ENCODE results near the gene CCDC30. TPM values are rescaled to one million over a fixed set of nuclear protein-coding genes. Genes with fewer than 3 reads are reported as not detected.

The CCDC30 gene
- total RNA-seq, 1 donor from 2014 or later: 4.1 TPM

DNA sequence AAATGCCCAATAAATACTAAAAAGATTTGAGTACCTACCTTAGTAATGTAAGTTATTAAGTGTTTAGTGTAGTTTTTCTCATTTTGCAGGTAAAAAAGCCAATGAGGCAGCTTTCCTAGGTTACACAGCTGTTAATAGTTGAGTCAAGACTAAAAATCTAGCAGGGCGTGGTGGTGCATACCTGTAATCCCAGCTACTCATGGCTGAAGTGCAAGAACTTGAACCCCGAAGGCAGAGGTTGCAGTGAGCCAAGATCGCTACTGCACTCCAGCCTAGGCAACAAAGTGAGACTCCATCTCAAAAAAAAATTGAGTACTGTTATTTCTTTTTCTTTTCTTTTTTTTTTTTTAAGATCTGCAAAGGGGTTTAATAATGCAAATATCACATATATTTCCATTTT lies 226.8 kb downstream of the CCDC30 start:
- Mint-ChIP-seq H3K27me3 (ENCODE audit: unreplicated experiment) (no peaks in the 10 kb centered on the region), H3K36me3 (ENCODE audit: unreplicated experiment) (peaks cover 31% of the 10 kb centered on the region), H3K9me3 (ENCODE audit: unreplicated experiment) (no peaks in the 10 kb centered on the region), H3K4me3 (ENCODE audit: unreplicated experiment) (no peak overlapping the region), H3K4me1 (ENCODE audit: unreplicated experiment) (peaks cover 63% of the 10 kb centered on the region), H3K27ac (ENCODE audit: unreplicated experiment) (no peak overlapping the region)
- TF ChIP-seq, protein P1, sequence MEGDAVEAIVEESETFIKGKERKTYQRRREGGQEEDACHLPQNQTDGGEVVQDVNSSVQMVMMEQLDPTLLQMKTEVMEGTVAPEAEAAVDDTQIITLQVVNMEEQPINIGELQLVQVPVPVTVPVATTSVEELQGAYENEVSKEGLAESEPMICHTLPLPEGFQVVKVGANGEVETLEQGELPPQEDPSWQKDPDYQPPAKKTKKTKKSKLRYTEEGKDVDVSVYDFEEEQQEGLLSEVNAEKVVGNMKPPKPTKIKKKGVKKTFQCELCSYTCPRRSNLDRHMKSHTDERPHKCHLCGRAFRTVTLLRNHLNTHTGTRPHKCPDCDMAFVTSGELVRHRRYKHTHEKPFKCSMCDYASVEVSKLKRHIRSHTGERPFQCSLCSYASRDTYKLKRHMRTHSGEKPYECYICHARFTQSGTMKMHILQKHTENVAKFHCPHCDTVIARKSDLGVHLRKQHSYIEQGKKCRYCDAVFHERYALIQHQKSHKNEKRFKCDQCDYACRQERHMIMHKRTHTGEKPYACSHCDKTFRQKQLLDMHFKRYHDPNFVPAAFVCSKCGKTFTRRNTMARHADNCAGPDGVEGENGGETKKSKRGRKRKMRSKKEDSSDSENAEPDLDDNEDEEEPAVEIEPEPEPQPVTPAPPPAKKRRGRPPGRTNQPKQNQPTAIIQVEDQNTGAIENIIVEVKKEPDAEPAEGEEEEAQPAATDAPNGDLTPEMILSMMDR (IDR thresholded peaks at IDR 0.05): no peak
- DNase-seq (ENCODE audit: extremely low spot score, unreplicated experiment): no peak

- peak overlapping the region; percentile 50 for H3K27ac Mint-ChIP-seq (ENCODE audit: unreplicated experiment)
- H3K36me3 Mint-ChIP-seq (ENCODE audit: unreplicated experiment): peaks cover 33% of the 10 kb centered on the region
- DNase-seq (ENCODE audit: extremely low spot score, unreplicated experiment): no peak
- H3K4me3 Mint-ChIP-seq (ENCODE audit: unreplicated experiment): no peak overlapping the region
- peaks cover 56% of the 10 kb centered on the region for H3K4me1 Mint-ChIP-seq (ENCODE audit: unreplicated experiment)
- no peaks in the 10 kb centered on the region for H3K27me3 Mint-ChIP-seq (ENCODE audit: unreplicated experiment)
- TF ChIP-seq, protein P1 (IDR thresholded peaks at IDR 0.05): peak; percentile 19
- no peaks in the 10 kb centered on the region for H3K9me3 Mint-ChIP-seq (ENCODE audit: unreplicated experiment)
These were observed 227.5 kb downstream of the CCDC30 start for GRCh38 chr1:42690477-42691156.

GRCh38 chr1:42691157-42691498 lies 228.0 kb downstream of the CCDC30 start:
- no peak for DNase-seq (ENCODE audit: extremely low spot score, unreplicated experiment)
- Mint-ChIP-seq H3K27me3 (ENCODE audit: unreplicated experiment) (no peaks in the 10 kb centered on the region), H3K4me1 (ENCODE audit: unreplicated experiment) (peaks cover 51% of the 10 kb centered on the region), H3K27ac (ENCODE audit: unreplicated experiment) (no peak overlapping the region), H3K36me3 (ENCODE audit: unreplicated experiment) (peaks cover 38% of the 10 kb centered on the region), H3K4me3 (ENCODE audit: unreplicated experiment) (no peak overlapping the region), H3K9me3 (ENCODE audit: unreplicated experiment) (no peaks in the 10 kb centered on the region)
- TF ChIP-seq, protein P1 (IDR thresholded peaks at IDR 0.05): no peak

- no peaks in the 10 kb centered on the region for H3K27me3 Mint-ChIP-seq (ENCODE audit: unreplicated experiment)
- no peaks in the 10 kb centered on the region for H3K9me3 Mint-ChIP-seq (ENCODE audit: unreplicated experiment)
- H3K36me3 Mint-ChIP-seq (ENCODE audit: unreplicated experiment): peaks cover 42% of the 10 kb centered on the region
- TF ChIP-seq, protein P1 (IDR thresholded peaks at IDR 0.05): no peak
- peak overlapping the region; percentile 3 for H3K27ac Mint-ChIP-seq (ENCODE audit: unreplicated experiment)
- H3K4me3 Mint-ChIP-seq (ENCODE audit: unreplicated experiment): no peak overlapping the region
- peaks cover 41% of the 10 kb centered on the region for H3K4me1 Mint-ChIP-seq (ENCODE audit: unreplicated experiment)
- no peak for DNase-seq (ENCODE audit: extremely low spot score, unreplicated experiment)
These were observed 229.4 kb downstream of the CCDC30 start for GRCh38 chr1:42692461-42692860.

GRCh38 chr1:42692911-42693310 lies 229.8 kb downstream of the CCDC30 start:
- no peak overlapping the region for H3K4me3 Mint-ChIP-seq (ENCODE audit: unreplicated experiment)
- peak overlapping the region; percentile 3 for H3K27ac Mint-ChIP-seq (ENCODE audit: unreplicated experiment)

More at GRCh38 chr1:42692911-42693310, 229.8 kb downstream of the CCDC30 start:
- H3K36me3 Mint-ChIP-seq (ENCODE audit: unreplicated experiment): peaks cover 42% of the 10 kb centered on the region
- H3K9me3 Mint-ChIP-seq (ENCODE audit: unreplicated experiment): no peaks in the 10 kb centered on the region
- peaks cover 37% of the 10 kb centered on the region for H3K4me1 Mint-ChIP-seq (ENCODE audit: unreplicated experiment)
- H3K27me3 Mint-ChIP-seq (ENCODE audit: unreplicated experiment): no peaks in the 10 kb centered on the region
- TF ChIP-seq, protein P1 (IDR thresholded peaks at IDR 0.05): no peak
- DNase-seq (ENCODE audit: extremely low spot score, unreplicated experiment): no peak

Data from osteocyte (in vitro differentiated cells).